GM23338 (cell line): Measurements from ENCODE around the gene RTL10. TPM values are rescaled to one million over a fixed set of nuclear protein-coding genes. Genes with fewer than 3 reads are reported as not detected.

ENCODE experiments used
- ATAC-seq: fragments of 200-7000 bp; cut with Tn5 transposase; 3 replicates; pipeline ENCODE4 v1.9.1; 2020
- DNase-seq: peaks from one replicate; pipeline ENCODE4 v3.0.0-alpha.2; 2015; ENCODE audit warnings: low spot score
- H2AFZ ChIP-seq: fragments of 200-600 bp; sonication (generic); 2 replicates; pipeline ENCODE4 v1.8.0; 2016; ENCODE audit warnings: antibody characterized with exemption, mild to moderate bottlenecking, moderate library complexity
- H3F3A ChIP-seq: fragments of 200-600 bp; sonication (generic); replicated peaks from 2 replicates; pipeline ENCODE4 v1.8.0; 2017; ENCODE audit warnings: antibody characterized with exemption, mixed run types, low read depth
- H3K27ac ChIP-seq: fragments of 200-600 bp; sonication (generic); 2 replicates; pipeline ENCODE4 v1.6.1; 2016; ENCODE audit warnings: low read depth
- H3K27me3 ChIP-seq: fragments of 200-600 bp; sonication (generic); 2 replicates; pipeline ENCODE4 v1.8.0; 2016; ENCODE audit warnings: mild to moderate bottlenecking, mixed run types, moderate library complexity; ENCODE audit not compliant: insufficient read depth
- H3K36me3 ChIP-seq: fragments of 200-600 bp; sonication (generic); 2 replicates; pipeline ENCODE4 v1.8.0; 2016; ENCODE audit warnings: mild to moderate bottlenecking; ENCODE audit not compliant: insufficient read depth
- H3K4me1 ChIP-seq: fragments of 200-600 bp; sonication (generic); 2 replicates; pipeline ENCODE4 v1.8.0; 2016; ENCODE audit warnings: mild to moderate bottlenecking, moderate library complexity; ENCODE audit not compliant: insufficient read depth
- H3K4me2 ChIP-seq: fragments of 200-600 bp; sonication (generic); 2 replicates; pipeline ENCODE4 v1.7.1; 2017; ENCODE audit warnings: mixed run types
- H3K4me3 ChIP-seq: fragments of 200-600 bp; sonication (generic); 2 replicates; pipeline ENCODE4 v1.6.1; 2016; ENCODE audit warnings: mixed run types
- H3K79me2 ChIP-seq: fragments of 200-600 bp; sonication (generic); replicated peaks from 2 replicates; pipeline ENCODE4 v1.8.0; 2017; ENCODE audit warnings: mild to moderate bottlenecking; ENCODE audit not compliant: insufficient read depth
- H3K9me2 ChIP-seq: fragments of 200-600 bp; sonication (generic); 2 replicates; pipeline ENCODE4 v1.8.0; 2017; ENCODE audit not compliant: insufficient read depth
- H4K20me1 ChIP-seq: fragments of 200-600 bp; sonication (generic); replicated peaks from 2 replicates; pipeline ENCODE4 v1.8.0; 2017; ENCODE audit warnings: mild to moderate bottlenecking; ENCODE audit not compliant: insufficient read depth
- H3K27ac Mint-ChIP-seq: 2 replicates; pipeline ENCODE4 v1.8.0; 2020; ENCODE audit warnings: inconsistent platforms, mild to moderate bottlenecking, moderate library complexity, mixed read lengths
- H3K27me3 Mint-ChIP-seq: 3 replicates; pipeline ENCODE4 v1.8.0; 2022; ENCODE audit warnings: low read depth, mild to moderate bottlenecking, moderate library complexity, mixed read lengths, inconsistent platforms; ENCODE audit not compliant: insufficient read depth, poor library complexity
- H3K36me3 Mint-ChIP-seq: 3 replicates; pipeline ENCODE4 v1.8.0; 2021; ENCODE audit warnings: low read depth, mild to moderate bottlenecking, inconsistent platforms, moderate library complexity, mixed read lengths
- H3K4me1 Mint-ChIP-seq: 3 replicates; pipeline ENCODE4 v1.8.0; 2020; ENCODE audit warnings: mild to moderate bottlenecking, inconsistent platforms, mixed read lengths
- H3K4me3 Mint-ChIP-seq: 3 replicates; pipeline ENCODE4 v1.8.0; 2021; ENCODE audit warnings: moderate library complexity, mild to moderate bottlenecking, inconsistent platforms, mixed read lengths
- H3K9me3 Mint-ChIP-seq: 3 replicates; pipeline ENCODE4 v1.8.0; 2020; ENCODE audit warnings: moderate library complexity, mild to moderate bottlenecking, inconsistent platforms, mixed read lengths
- CREB1 ChIP-seq: fragments of 250-450 bp; sonication (Bioruptor Pico); IDR thresholded peaks from 2 replicates; pipeline ENCODE4 v1.5.0; 2020; ENCODE audit warnings: low read depth, mild to moderate bottlenecking, moderate library complexity
- CTCF ChIP-seq, 2 experiments: fragments of 200-600 bp in 1 of 2; sonication (generic) in 1 of 2; conservative IDR thresholded peaks; 2 replicates each; pipeline versions ENCODE4 v1.5.1 to v1.6.1; 2016 to 2017; ENCODE audit warnings: antibody characterized with exemption in 2 of 2, low read depth in 2 of 2, mild to moderate bottlenecking in 2 of 2, moderate library complexity in 1 of 2
- ETS1 ChIP-seq: IDR thresholded peaks from 2 replicates; pipeline ENCODE4 v1.6.1; 2016; ENCODE audit warnings: antibody characterized with exemption
- EZH2 ChIP-seq: fragments of 200-600 bp; sonication (generic); IDR thresholded peaks from one replicate; pipeline ENCODE4 v1.8.0; 2017; ENCODE audit warnings: antibody characterized with exemption, mild to moderate bottlenecking, low read depth; ENCODE audit not compliant: unreplicated experiment
- EZH2phosphoT487 ChIP-seq: fragments of 200-600 bp; sonication (generic); IDR thresholded peaks from one replicate; pipeline ENCODE4 v1.8.1; 2018; ENCODE audit warnings: antibody characterized with exemption; ENCODE audit not compliant: unreplicated experiment
- JUNB ChIP-seq: IDR thresholded peaks from one replicate; pipeline ENCODE4 v1.6.1; 2016; ENCODE audit warnings: antibody characterized with exemption; ENCODE audit not compliant: unreplicated experiment
- NANOG ChIP-seq: IDR thresholded peaks from 2 replicates; pipeline ENCODE4 v1.6.1; 2016; ENCODE audit warnings: antibody characterized with exemption, borderline replicate concordance
- POLR2AphosphoS5 ChIP-seq: IDR thresholded peaks from 2 replicates; pipeline ENCODE4 v1.6.1; 2016; ENCODE audit warnings: antibody characterized with exemption, low read depth
- REST ChIP-seq: IDR thresholded peaks from one replicate; pipeline ENCODE4 v1.6.1; 2018; ENCODE audit warnings: antibody characterized with exemption; ENCODE audit not compliant: unreplicated experiment
- STAT1 ChIP-seq: IDR thresholded peaks from one replicate; pipeline ENCODE4 v1.6.1; 2016; ENCODE audit warnings: antibody characterized with exemption; ENCODE audit not compliant: unreplicated experiment
- ZNF331 ChIP-seq: fragments of 250-450 bp; sonication (Bioruptor Pico); IDR thresholded peaks from 2 replicates; pipeline ENCODE4 v1.5.0; 2020; ENCODE audit warnings: low read depth, mild to moderate bottlenecking, moderate library complexity
- polyA plus RNA-seq: library from polyadenylated mRNA; unstranded; fragments of >200 nt; fragmentation: Nextera tagmentation; extraction: Ambion mirVana; gene quantifications from 2 replicates; pipeline ENCODE4 v1.2.1, GENCODE V29; 2016
- total RNA-seq: library from RNA; depleted of rRNA; stranded (reverse); fragments of >200 nt; shearing (Covaris generic); gene quantifications from 2 replicates; pipeline ENCODE4 v1.2.3, GENCODE V29; 2014

RTL10 gene
- total and polyA plus RNA-seq, 2 experiments from 2014 or later = 9.4 to 17.4 TPM

GRCh38 chr22:19898831-19899567, 44.3 kb upstream of the RTL10 start:
- Histone ChIP-seq H4K20me1 (no peaks in the 10 kb centered on the region), H3K27me3 (no peaks in the 10 kb centered on the region), H3K4me3 (no peak overlapping the region), H3K4me2 (no peak overlapping the region), H3K36me3 (no peaks in the 10 kb centered on the region), H3K4me1 (no peaks in the 10 kb centered on the region; the same call in 1 of the 2 replicates), H3K27ac (no peak overlapping the region), H3F3A (no peaks in the 10 kb centered on the region), H2AFZ (no peak overlapping the region), H3K9me2 (no peaks in the 10 kb centered on the region), H3K79me2 (no peaks in the 10 kb centered on the region)
- no peaks in the 10 kb centered on the region for H3K36me3 Mint-ChIP-seq
- no peak for ATAC-seq
- no peak for DNase-seq
- H3K4me1 Mint-ChIP-seq = peaks cover 17% of the 10 kb centered on the region
- H3K27me3 Mint-ChIP-seq = peaks cover 7% of the 10 kb centered on the region
- TF ChIP-seq CTCF (conservative IDR thresholded peaks at IDR 0.05; ENCODE audit: low read depth in 2 of 2) (no peak), EZH2phosphoT487 (no peak), CREB1 (CRISPR knock-in tag) (no peak), JUNB (no peak), POLR2AphosphoS5 (no peak), ETS1 (no peak), ZNF331 (CRISPR knock-in tag) (no peak), NANOG (no peak), REST (no peak)
- H3K27ac Mint-ChIP-seq = no peak overlapping the region; the same call in 1 of the 2 replicates
- H3K9me3 Mint-ChIP-seq = no peaks in the 10 kb centered on the region
- H3K4me3 Mint-ChIP-seq = no peak overlapping the region

- Histone ChIP-seq H3K4me2 (no peak overlapping the region), H3K4me3 (no peak overlapping the region), H2AFZ (no peak overlapping the region), H3K9me2 (no peaks in the 10 kb centered on the region), H3K36me3 (no peaks in the 10 kb centered on the region), H3K4me1 (no peaks in the 10 kb centered on the region; the same call in 1 of the 2 replicates), H3F3A (0 out of 2 replicates have a peak, but pooled peaks cover 2% of the 10 kb centered on the region), H3K27ac (no peak overlapping the region), H3K27me3 (no peaks in the 10 kb centered on the region), H4K20me1 (no peaks in the 10 kb centered on the region), H3K79me2 (no peaks in the 10 kb centered on the region)
- Mint-ChIP-seq H3K27me3 (peaks cover 5% of the 10 kb centered on the region), H3K4me1 (peaks cover 11% of the 10 kb centered on the region), H3K36me3 (no peaks in the 10 kb centered on the region), H3K27ac (no peak overlapping the region), H3K4me3 (no peak overlapping the region), H3K9me3 (no peaks in the 10 kb centered on the region)
- TF ChIP-seq NANOG (no peak), EZH2phosphoT487 (no peak), POLR2AphosphoS5 (no peak), CTCF (conservative IDR thresholded peaks at IDR 0.05; ENCODE audit: low read depth in 2 of 2) (no peak), JUNB (no peak), CREB1 (CRISPR knock-in tag) (no peak), EZH2 (no peak), STAT1 (no peak), ZNF331 (CRISPR knock-in tag) (no peak)
- ATAC-seq (no peak), DNase-seq (no peak)
These were observed 43.5 kb upstream of the RTL10 start for GRCh38 chr22:19898145-19898544.
